Liver (tissue), 9 donors: Measurements from ENCODE around the gene TMEM108. TPM values are rescaled to one million over a fixed set of nuclear protein-coding genes. Genes with fewer than 3 reads are reported as not detected.

Experiments used
- DNase-seq: peaks from one replicate; pipeline ENCODE4 v3.0.0-alpha.2; 2017; ENCODE audit warnings: low spot score
- H3K27ac ChIP-seq, 2 donors: one replicate each; pipeline ENCODE4 v1.7.0; 2013; ENCODE audit warnings: inconsistent platforms in 2 of 2, low read length in 2 of 2, control low read depth in 1 of 2, low read depth in 1 of 2, mild to moderate bottlenecking in 1 of 2
- H3K27me3 ChIP-seq, 4 donors: one replicate each; pipeline versions ENCODE4 v1.6.1 to v1.7.0; 2013; ENCODE audit warnings: low read length in 3 of 4, inconsistent platforms in 1 of 4, mild to moderate bottlenecking in 1 of 4, moderate library complexity in 1 of 4; ENCODE audit not compliant: control insufficient read depth in 4 of 4, insufficient read depth in 4 of 4
- H3K36me3 ChIP-seq, 4 donors: one replicate each; pipeline versions ENCODE4 v1.6.1 to v1.7.0; 2013; ENCODE audit warnings: low read length in 3 of 4, mild to moderate bottlenecking in 3 of 4, low read depth in 1 of 4, moderate library complexity in 1 of 4; ENCODE audit not compliant: control insufficient read depth in 4 of 4, insufficient read depth in 3 of 4
- H3K4me1 ChIP-seq, 4 donors: one replicate each; pipeline versions ENCODE4 v1.6.1 to v1.7.0; 2013; ENCODE audit warnings: low read length in 3 of 4, mild to moderate bottlenecking in 3 of 4, moderate library complexity in 1 of 4; ENCODE audit not compliant: control insufficient read depth in 4 of 4, insufficient read depth in 4 of 4
- H3K4me3 ChIP-seq, 3 donors: one replicate each; pipeline versions ENCODE4 v1.6.1 to v1.7.0; 2013; ENCODE audit warnings: low read length in 3 of 3, control low read depth in 1 of 3, low read depth in 1 of 3, mild to moderate bottlenecking in 1 of 3
- H3K9ac ChIP-seq, 2 donors: one replicate each; pipeline ENCODE4 v1.7.0; 2013; ENCODE audit warnings: low read length in 2 of 2, mild to moderate bottlenecking in 2 of 2, moderate library complexity in 2 of 2, control low read depth in 1 of 2, low read depth in 1 of 2
- H3K9me3 ChIP-seq, 4 donors: one replicate each; pipeline versions ENCODE4 v1.6.1 to v1.7.0; 2013; ENCODE audit warnings: low read length in 3 of 4; ENCODE audit not compliant: control insufficient read depth in 4 of 4
- ATF3 ChIP-seq: IDR thresholded peaks from 2 replicates; pipeline ENCODE4 v1.6.1; 2016; ENCODE audit warnings: antibody characterized with exemption
- CTCF ChIP-seq: fragments of 150-350 bp; IDR thresholded peaks from 2 replicates; pipeline ENCODE4 v1.5.1; 2017; ENCODE audit warnings: improper control_type of control experiment, low read depth, low read length; ENCODE audit not compliant: missing input control
- EGR1 ChIP-seq, 2 donors: IDR thresholded peaks; 2 replicates each; pipeline ENCODE4 v1.6.1; 2016 to 2018; ENCODE audit warnings: antibody characterized with exemption in 2 of 2, low read depth in 2 of 2
- FOXA1 ChIP-seq: IDR thresholded peaks from 2 replicates; pipeline ENCODE4 v1.6.1; 2016; ENCODE audit warnings: antibody characterized with exemption
- FOXA2 ChIP-seq: IDR thresholded peaks from 2 replicates; pipeline ENCODE4 v1.6.1; 2016; ENCODE audit warnings: antibody characterized with exemption
- GABPA ChIP-seq, 2 donors: IDR thresholded peaks in 1 of 2; conservative IDR thresholded peaks in 1 of 2; 2 replicates each; pipeline ENCODE4 v1.6.1; 2016; ENCODE audit warnings: antibody characterized with exemption in 2 of 2, mild to moderate bottlenecking in 1 of 2, moderate library complexity in 1 of 2
- HNF4A ChIP-seq, 2 donors: conservative IDR thresholded peaks; 2 replicates each; pipeline ENCODE4 v1.6.1; 2016; ENCODE audit warnings: antibody characterized with exemption in 2 of 2, mild to moderate bottlenecking in 2 of 2
- HNF4G ChIP-seq: IDR thresholded peaks from 2 replicates; pipeline ENCODE4 v1.6.1; 2016; ENCODE audit warnings: antibody characterized with exemption
- JUND ChIP-seq, 2 donors: IDR thresholded peaks; 2 replicates each; pipeline ENCODE4 v1.6.1; 2016; ENCODE audit warnings: antibody characterized with exemption in 2 of 2
- MAX ChIP-seq: IDR thresholded peaks from 2 replicates; pipeline ENCODE4 v1.6.1; 2016; ENCODE audit warnings: antibody characterized with exemption
- NR2F2 ChIP-seq: IDR thresholded peaks from 2 replicates; pipeline ENCODE4 v1.6.1; 2016; ENCODE audit warnings: antibody characterized with exemption
- RAD21 ChIP-seq, 2 donors: IDR thresholded peaks; 2 replicates each; pipeline ENCODE4 v1.6.1; 2016; ENCODE audit warnings: antibody characterized with exemption in 2 of 2, mild to moderate bottlenecking in 2 of 2
- REST ChIP-seq: IDR thresholded peaks from 2 replicates; pipeline ENCODE4 v1.6.1; 2016; ENCODE audit warnings: antibody characterized with exemption, mild to moderate bottlenecking
- RXRA ChIP-seq, 2 donors: IDR thresholded peaks; 2 replicates each; pipeline ENCODE4 v1.6.1; 2017 to 2018; ENCODE audit warnings: antibody characterized with exemption in 2 of 2, mild to moderate bottlenecking in 1 of 2
- SP1 ChIP-seq: IDR thresholded peaks from 2 replicates; pipeline ENCODE4 v1.6.1; 2018; ENCODE audit warnings: antibody characterized with exemption, mild to moderate bottlenecking
- TAF1 ChIP-seq: conservative IDR thresholded peaks from 2 replicates; pipeline ENCODE4 v1.6.1; 2016; ENCODE audit warnings: antibody characterized with exemption, mild to moderate bottlenecking
- YY1 ChIP-seq: IDR thresholded peaks from 2 replicates; pipeline ENCODE4 v1.6.1; 2016; ENCODE audit warnings: antibody characterized with exemption, mild to moderate bottlenecking
- ZBTB33 ChIP-seq: IDR thresholded peaks from 2 replicates; pipeline ENCODE4 v1.6.1; 2016; ENCODE audit warnings: antibody characterized with exemption
- WGBS: extraction: QIAGEN DNeasy Blood & Tissue Kit; methylation state at CpG from one replicate; pipeline ENCODE4 v1.1.7; 2013; 5-methylcytosine and 5-hydroxymethylcytosine counted together
- polyA plus RNA-seq, 2 donors: library from polyadenylated mRNA; stranded (reverse) in 1 of 2; unstranded in 1 of 2; fragments of 200-250 nt in 1 of 2; fragments of >200 nt in 1 of 2; fragmentation: Nextera tagmentation in 1 of 2; extraction: Ambion mirVana in 1 of 2; gene quantifications; one replicate each; pipeline versions ENCODE4 v1.2.1 to v1.2.3, GENCODE V29; 2013 to 2015
- total RNA-seq, 2 donors: library from RNA; depleted of rRNA; stranded (reverse); fragments of >200 nt; gene quantifications; one replicate each; pipeline ENCODE4 v1.2.3, GENCODE V29; 2014
- donor health status: healthy.
- donor health status: healthy.
- donor health status: healthy.
- donor health status: healthy.
- donor health status: healthy.

The TMEM108 gene
- total and polyA plus RNA-seq, 4 donors = 0.05 to 0.10 TPM; not detected in 2

GRCh38 chr3:133117342-133117741 is 79.2 kb downstream of the TMEM108 start:
- Histone ChIP-seq H3K4me3 (no peak overlapping the region), H3K4me1 (no peaks in the 10 kb centered on the region), H3K9me3 (no peaks in the 10 kb centered on the region), H3K27ac (no peak overlapping the region), H3K27me3 (no peaks in the 10 kb centered on the region), H3K36me3 (no peaks in the 10 kb centered on the region), H3K9ac (no peak overlapping the region)
- DNase-seq = no peak
- TF ChIP-seq RXRA (IDR thresholded peaks at IDR 0.05) (no peak), EGR1 (IDR thresholded peaks at IDR 0.05; ENCODE audit: low read depth in 2 of 2) (no peak), MAX (no peak), HNF4G (no peak), SP1 (no peak), ATF3 (no peak), GABPA (IDR thresholded peaks at IDR 0.05 in 1 of 2, conservative IDR thresholded peaks at IDR 0.05 in 1 of 2) (no peak), TAF1 (no peak), HNF4A (conservative IDR thresholded peaks at IDR 0.05) (no peak), FOXA1 (no peak), YY1 (no peak)

- DNase-seq = no peak
- Histone ChIP-seq H3K27ac (no peak overlapping the region), H3K4me3 (no peak overlapping the region), H3K4me1 (no peaks in the 10 kb centered on the region), H3K9me3 (no peaks in the 10 kb centered on the region), H3K9ac (no peak overlapping the region), H3K36me3 (no peaks in the 10 kb centered on the region), H3K27me3 (no peaks in the 10 kb centered on the region)
- TF ChIP-seq NR2F2 (no peak), JUND (IDR thresholded peaks at IDR 0.05) (no peak), HNF4A (conservative IDR thresholded peaks at IDR 0.05) (no peak)
- 55% methylated on average over 2 of the region's 2 CpGs for WGBS
Observed at GRCh38 chr3:133119176-133119575, 81.0 kb downstream of the TMEM108 start.

GRCh38 chr3:133121450-133121849 is 83.3 kb downstream of the TMEM108 start:
- Histone ChIP-seq H3K9me3 (no peaks in the 10 kb centered on the region), H3K4me1 (no peaks in the 10 kb centered on the region), H3K27ac (no peak overlapping the region), H3K4me3 (no peak overlapping the region), H3K27me3 (peaks cover 0 to 4% (median 0%) of the 10 kb centered on the region in 4 donors), H3K36me3 (no peaks in the 10 kb centered on the region), H3K9ac (no peak overlapping the region)
- DNase-seq = no peak
- WGBS = 59% methylated on average over 3 of the region's 3 CpGs
- TF ChIP-seq ATF3 = no peak
- TF ChIP-seq MAX = no peak
- TF ChIP-seq TAF1 = no peak
- no peak for TF ChIP-seq RAD21 (IDR thresholded peaks at IDR 0.05)
- no peak for TF ChIP-seq FOXA2
- TF ChIP-seq YY1 = no peak
- no peak for TF ChIP-seq SP1
- TF ChIP-seq HNF4G = no peak
- no peak for TF ChIP-seq NR2F2
- TF ChIP-seq GABPA (IDR thresholded peaks at IDR 0.05 in 1 of 2, conservative IDR thresholded peaks at IDR 0.05 in 1 of 2) = no peak
- no peak for TF ChIP-seq JUND (IDR thresholded peaks at IDR 0.05)
- TF ChIP-seq REST = no peak
- TF ChIP-seq RXRA (IDR thresholded peaks at IDR 0.05) = no peak
- no peak for TF ChIP-seq EGR1 (IDR thresholded peaks at IDR 0.05; ENCODE audit: low read depth in 2 of 2)
- TF ChIP-seq FOXA1 = no peak
- no peak for TF ChIP-seq HNF4A (conservative IDR thresholded peaks at IDR 0.05)
- TF ChIP-seq ZBTB33 = no peak
- TF ChIP-seq CTCF = no peak
